Neural progenitor cell (in vitro differentiated cells): ENCODE data around the gene PARP3. TPM values are rescaled to one million over a fixed set of nuclear protein-coding genes. Genes with fewer than 3 reads are reported as not detected.
"Not testable (repeated sequence)": the region's sequence is repeated elsewhere in the genome, so short reads cannot be mapped to it uniquely, and the experiment has no call there.

Source experiments
- DNase-seq: peaks from one replicate; pipeline ENCODE4 v3.0.0-alpha.2; 2016; ENCODE audit warnings: low spot score
- H2AFZ ChIP-seq: fragments of 200-600 bp; sonication (generic); replicated peaks from 2 replicates; pipeline ENCODE4 v1.6.1; 2016; ENCODE audit warnings: antibody characterized with exemption
- H3F3A ChIP-seq: fragments of 200-600 bp; sonication (generic); 2 replicates; pipeline ENCODE4 v1.6.1; 2016; ENCODE audit warnings: antibody characterized with exemption, low read depth
- H3K27ac ChIP-seq: fragments of 200-600 bp; sonication (generic); 2 replicates; pipeline ENCODE4 v1.5.1; 2016; ENCODE audit warnings: mild to moderate bottlenecking
- H3K27me3 ChIP-seq: fragments of 200-600 bp; sonication (generic); 2 replicates; pipeline ENCODE4 v1.6.1; 2016; ENCODE audit warnings: mild to moderate bottlenecking, moderate library complexity
- H3K36me3 ChIP-seq: fragments of 200-600 bp; sonication (generic); 2 replicates; pipeline ENCODE4 v1.5.1; 2016
- H3K4me1 ChIP-seq: fragments of 200-600 bp; sonication (generic); 2 replicates; pipeline ENCODE4 v1.6.1; 2016; ENCODE audit warnings: mixed run types
- H3K4me2 ChIP-seq: fragments of 200-600 bp; sonication (generic); 2 replicates; pipeline ENCODE4 v1.6.1; 2016
- H3K4me3 ChIP-seq: fragments of 200-600 bp; sonication (generic); 2 replicates; pipeline ENCODE4 v1.5.1; 2016
- H3K79me2 ChIP-seq: fragments of 200-600 bp; sonication (generic); 2 replicates; pipeline ENCODE4 v1.6.1; 2016; ENCODE audit warnings: low read depth
- H3K9ac ChIP-seq: fragments of 200-600 bp; sonication (generic); 2 replicates; pipeline ENCODE4 v1.6.1; 2016
- H3K9me3 ChIP-seq: fragments of 200-600 bp; sonication (generic); 2 replicates; pipeline ENCODE4 v1.5.1; 2016; ENCODE audit warnings: low read depth
- H4K20me1 ChIP-seq: fragments of 200-600 bp; sonication (generic); 2 replicates; pipeline ENCODE4 v1.6.1; 2016; ENCODE audit warnings: low read depth
- H3K27ac Mint-ChIP-seq: 3 replicates; pipeline ENCODE4 v1.8.0; 2021; ENCODE audit warnings: mixed read lengths
- H3K27me3 Mint-ChIP-seq: 2 replicates; pipeline ENCODE4 v1.8.0; 2022; ENCODE audit warnings: low read depth, mild to moderate bottlenecking, inconsistent platforms, moderate library complexity, mixed read lengths; ENCODE audit not compliant: insufficient read depth
- H3K36me3 Mint-ChIP-seq: 3 replicates; pipeline ENCODE4 v1.8.0; 2021; ENCODE audit warnings: mixed read lengths
- H3K4me1 Mint-ChIP-seq: 3 replicates; pipeline ENCODE4 v1.8.0; 2021; ENCODE audit warnings: mixed read lengths
- H3K4me3 Mint-ChIP-seq: 3 replicates; pipeline ENCODE4 v1.8.0; 2021; ENCODE audit warnings: mild to moderate bottlenecking, moderate library complexity, mixed read lengths
- H3K9me3 Mint-ChIP-seq: 3 replicates; pipeline ENCODE4 v1.8.0; 2020; ENCODE audit warnings: mixed read lengths
- EZH2 ChIP-seq: fragments of 200-600 bp; sonication (generic); IDR thresholded peaks from 2 replicates; pipeline ENCODE4 v1.6.1; 2017; ENCODE audit warnings: antibody characterized with exemption, mild to moderate bottlenecking, moderate library complexity
- EZH2phosphoT487 ChIP-seq: fragments of 200-600 bp; sonication (generic); IDR thresholded peaks from 2 replicates; pipeline ENCODE4 v1.6.1; 2017; ENCODE audit warnings: antibody characterized with exemption
- total RNA-seq: library from RNA; depleted of rRNA; stranded (reverse); fragments of >200 nt; gene quantifications from 2 replicates; pipeline ENCODE4 v1.2.3, GENCODE V29; 2015; ENCODE audit warnings: low replicate concordance
- TF ChIP-seq, protein P1 (sequence below): fragments of 200-600 bp; sonication (generic); IDR thresholded peaks from 2 replicates; pipeline ENCODE4 v1.5.1; 2017; ENCODE audit warnings: antibody characterized with exemption, mild to moderate bottlenecking

PARP3 gene
- total RNA-seq, 1 donor from 2014 or later, result 3.9 TPM

GRCh38 chr3:51921081-51921578 is 21.0 kb upstream of the PARP3 start:
- H3K27ac Mint-ChIP-seq, result no peak overlapping the region
- Histone ChIP-seq H4K20me1 (no peaks in the 10 kb centered on the region), H3K36me3 (no peaks in the 10 kb centered on the region), H3K9me3 (no peaks in the 10 kb centered on the region), H3K4me1 (peaks cover 11% of the 10 kb centered on the region), H2AFZ (no peak overlapping the region), H3K4me3 (no peak overlapping the region), H3K27me3 (no peaks in the 10 kb centered on the region), H3K9ac (no peak overlapping the region), H3K27ac (no peak overlapping the region), H3K79me2 (no peaks in the 10 kb centered on the region), H3F3A (no peaks in the 10 kb centered on the region), H3K4me2 (no peak overlapping the region)
- H3K9me3 Mint-ChIP-seq, result no peaks in the 10 kb centered on the region
- H3K4me3 Mint-ChIP-seq, result no peak overlapping the region
- no peak for DNase-seq
- TF ChIP-seq EZH2phosphoT487, result no peak
- TF ChIP-seq, protein P1, sequence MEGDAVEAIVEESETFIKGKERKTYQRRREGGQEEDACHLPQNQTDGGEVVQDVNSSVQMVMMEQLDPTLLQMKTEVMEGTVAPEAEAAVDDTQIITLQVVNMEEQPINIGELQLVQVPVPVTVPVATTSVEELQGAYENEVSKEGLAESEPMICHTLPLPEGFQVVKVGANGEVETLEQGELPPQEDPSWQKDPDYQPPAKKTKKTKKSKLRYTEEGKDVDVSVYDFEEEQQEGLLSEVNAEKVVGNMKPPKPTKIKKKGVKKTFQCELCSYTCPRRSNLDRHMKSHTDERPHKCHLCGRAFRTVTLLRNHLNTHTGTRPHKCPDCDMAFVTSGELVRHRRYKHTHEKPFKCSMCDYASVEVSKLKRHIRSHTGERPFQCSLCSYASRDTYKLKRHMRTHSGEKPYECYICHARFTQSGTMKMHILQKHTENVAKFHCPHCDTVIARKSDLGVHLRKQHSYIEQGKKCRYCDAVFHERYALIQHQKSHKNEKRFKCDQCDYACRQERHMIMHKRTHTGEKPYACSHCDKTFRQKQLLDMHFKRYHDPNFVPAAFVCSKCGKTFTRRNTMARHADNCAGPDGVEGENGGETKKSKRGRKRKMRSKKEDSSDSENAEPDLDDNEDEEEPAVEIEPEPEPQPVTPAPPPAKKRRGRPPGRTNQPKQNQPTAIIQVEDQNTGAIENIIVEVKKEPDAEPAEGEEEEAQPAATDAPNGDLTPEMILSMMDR, result no peak
- TF ChIP-seq EZH2, result no peak
- H3K4me1 Mint-ChIP-seq, result no peaks in the 10 kb centered on the region
- no peaks in the 10 kb centered on the region for H3K27me3 Mint-ChIP-seq
- H3K36me3 Mint-ChIP-seq, result no peaks in the 10 kb centered on the region

DNA sequence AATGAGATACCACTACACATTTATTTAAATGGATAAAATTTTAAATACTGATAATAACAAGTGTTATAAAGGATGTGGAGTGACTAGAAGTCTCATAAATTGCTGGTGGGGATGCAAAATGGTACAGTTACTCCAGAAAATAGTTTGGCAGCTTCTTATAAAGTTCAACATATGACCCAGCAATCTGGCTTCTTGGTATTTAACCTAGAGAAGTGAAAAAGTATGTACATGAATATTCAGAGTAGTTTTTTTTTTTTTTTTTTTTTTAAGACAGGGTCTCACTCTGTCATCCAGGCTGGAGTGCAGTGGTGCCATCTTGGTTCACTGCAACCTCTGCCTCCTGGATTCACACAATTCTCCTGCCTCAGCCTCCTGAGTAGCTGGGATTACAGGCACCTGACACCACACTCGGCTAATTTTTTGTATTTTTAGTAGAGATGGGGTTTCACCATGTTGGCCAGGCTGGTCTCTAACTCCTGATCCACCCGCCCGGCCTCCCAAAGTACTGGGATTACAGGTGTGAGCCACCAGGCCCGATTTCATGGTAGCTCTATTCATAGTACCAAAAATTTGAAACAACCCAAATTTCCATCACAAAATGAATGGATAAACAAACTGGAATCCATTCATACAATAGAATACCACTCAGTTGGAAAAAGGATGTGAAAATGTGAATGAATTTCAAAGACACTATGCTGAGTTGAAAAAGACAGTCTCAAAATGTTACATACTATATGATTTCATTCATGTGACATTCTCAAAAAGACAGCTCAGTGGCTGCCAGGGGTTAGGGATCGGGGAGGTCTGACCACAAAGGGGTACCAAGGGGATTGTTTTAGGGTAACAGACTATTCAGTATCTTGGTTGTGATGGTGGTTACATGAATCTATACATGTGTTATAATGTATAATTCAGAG is 14.8 kb upstream of the PARP3 start:
- Histone ChIP-seq H3K9me3 (no peaks in the 10 kb centered on the region), H3K4me1 (no peaks in the 10 kb centered on the region), H3F3A (no peaks in the 10 kb centered on the region), H3K27ac (no peak overlapping the region), H3K36me3 (no peaks in the 10 kb centered on the region), H2AFZ (no peak overlapping the region), H3K79me2 (no peaks in the 10 kb centered on the region), H3K4me3 (no peak overlapping the region), H3K27me3 (no peaks in the 10 kb centered on the region), H3K9ac (no peak overlapping the region), H4K20me1 (peaks cover 16% of the 10 kb centered on the region), H3K4me2 (no peak overlapping the region)
- no peak for DNase-seq
- no peak overlapping the region for H3K4me3 Mint-ChIP-seq
- H3K27ac Mint-ChIP-seq, result no peak overlapping the region
- H3K27me3 Mint-ChIP-seq, result peaks cover 3% of the 10 kb centered on the region
- TF ChIP-seq EZH2phosphoT487, result no peak
- TF ChIP-seq, protein P1, result no peak
- no peak for TF ChIP-seq EZH2
- no peaks in the 10 kb centered on the region for H3K4me1 Mint-ChIP-seq
- H3K9me3 Mint-ChIP-seq, result no peaks in the 10 kb centered on the region
- peaks cover 2% of the 10 kb centered on the region for H3K36me3 Mint-ChIP-seq

DNA sequence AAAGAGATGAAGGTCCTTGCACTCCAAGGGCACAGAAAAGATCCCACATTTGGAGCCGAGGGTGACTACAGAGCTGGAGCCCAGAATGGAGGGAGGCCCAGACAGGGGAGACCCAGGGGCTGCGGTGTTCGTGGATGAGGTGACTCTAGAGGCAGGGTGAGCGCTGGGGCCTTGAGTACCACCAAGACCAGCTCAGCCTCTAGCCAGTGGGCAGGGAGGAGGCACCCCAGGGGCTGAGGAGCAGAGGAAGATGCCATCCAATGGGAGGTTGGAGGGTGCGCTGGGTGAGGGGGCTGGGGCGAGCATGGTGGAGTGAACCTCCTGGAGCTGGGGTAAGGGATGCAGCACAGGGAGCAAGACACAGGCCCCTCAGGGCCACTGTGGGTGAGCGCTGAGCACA is 13.7 kb upstream of the PARP3 start:
- no peak for TF ChIP-seq EZH2
- TF ChIP-seq EZH2phosphoT487, result no peak
- TF ChIP-seq, protein P1, result no peak
- Histone ChIP-seq H3F3A (no peaks in the 10 kb centered on the region), H4K20me1 (peaks cover 16% of the 10 kb centered on the region), H3K27ac (no peak overlapping the region), H3K4me3 (no peak overlapping the region), H3K36me3 (no peaks in the 10 kb centered on the region), H3K4me2 (no peak overlapping the region), H2AFZ (no peak overlapping the region), H3K9me3 (no peaks in the 10 kb centered on the region), H3K4me1 (no peaks in the 10 kb centered on the region), H3K27me3 (no peaks in the 10 kb centered on the region), H3K79me2 (no peaks in the 10 kb centered on the region), H3K9ac (no peak overlapping the region)
- no peaks in the 10 kb centered on the region for H3K9me3 Mint-ChIP-seq
- no peak overlapping the region for H3K27ac Mint-ChIP-seq
- H3K4me1 Mint-ChIP-seq, result no peaks in the 10 kb centered on the region
- no peak for DNase-seq
- H3K4me3 Mint-ChIP-seq, result no peak overlapping the region
- H3K27me3 Mint-ChIP-seq, result peaks cover 3% of the 10 kb centered on the region
- H3K36me3 Mint-ChIP-seq, result peaks cover 2% of the 10 kb centered on the region

GRCh38 chr3:51928981-51929380 is 13.2 kb upstream of the PARP3 start:
- H3K27ac Mint-ChIP-seq, H3K9ac ChIP-seq, H2AFZ ChIP-seq, H3F3A ChIP-seq, H3K9me3 Mint-ChIP-seq, DNase-seq, H3K9me3 ChIP-seq, H3K4me2 ChIP-seq, H3K36me3 ChIP-seq, H3K27me3 ChIP-seq, H3K36me3 Mint-ChIP-seq, H3K4me1 ChIP-seq, H3K4me1 Mint-ChIP-seq, H3K4me3 Mint-ChIP-seq, H3K27me3 Mint-ChIP-seq, H3K4me3 ChIP-seq, H3K79me2 ChIP-seq, H3K27ac ChIP-seq: not testable (repeated sequence)
- peaks cover 17% of the 10 kb centered on the region for H4K20me1 ChIP-seq
